PC-9 (cell line): ENCODE data around the gene FSCB. TPM values are rescaled to one million over a fixed set of nuclear protein-coding genes. Genes with fewer than 3 reads are reported as not detected.

Source experiments
- BruUV-seq: library from RNA; stranded (reverse); fragments of 400-500 nt; replicated peaks from 2 replicates; lab custom pipeline; 2021; lab: Mats Ljungman, UMichigan
- CTCF ChIA-PET: fragments of 300-600 bp; sonication (Branson Sonifier 250); formaldehyde crosslinking; loops from one replicate; lab custom pipeline; 2022; ENCODE audit warnings: antibody characterized with exemption; lab: Charles Lee
- POLR2A ChIA-PET: fragments of 300-600 bp; sonication (Branson Sonifier 250); formaldehyde crosslinking; loops from one replicate; lab custom pipeline; 2022; ENCODE audit warnings: antibody characterized with exemption; ENCODE audit not compliant: unreplicated experiment; lab: Charles Lee
- DNase-seq, 2 experiments: peaks; one replicate each; pipeline versions ENCODE4 v3.0.0 to v3.0.0-alpha.2; 2015 to 2022; ENCODE audit warnings: mixed read lengths in 1 of 2
- H2AFZ ChIP-seq: fragments of 200-600 bp; sonication (generic); 2 replicates; pipeline ENCODE4 v1.8.1; 2017; ENCODE audit warnings: antibody characterized with exemption
- H3F3A ChIP-seq: fragments of 200-600 bp; sonication (generic); 2 replicates; pipeline ENCODE4 v1.8.1; 2017; ENCODE audit warnings: antibody characterized with exemption, mild to moderate bottlenecking, low read depth; ENCODE audit not compliant: insufficient read depth
- H3K27ac ChIP-seq: fragments of 200-600 bp; sonication (generic); 2 replicates; pipeline ENCODE4 v1.6.1; 2016; ENCODE audit warnings: mixed run types
- H3K27me3 ChIP-seq: fragments of 200-600 bp; sonication (generic); 2 replicates; pipeline ENCODE4 v1.6.1; 2016; ENCODE audit warnings: low read depth, mixed run types; ENCODE audit not compliant: insufficient read depth
- H3K36me3 ChIP-seq: fragments of 200-600 bp; sonication (generic); 2 replicates; pipeline ENCODE4 v1.6.1; 2016; ENCODE audit warnings: low read depth, mixed run types
- H3K4me1 ChIP-seq: fragments of 200-600 bp; sonication (generic); replicated peaks from 2 replicates; pipeline ENCODE4 v1.6.1; 2016; ENCODE audit warnings: mixed run types; ENCODE audit not compliant: insufficient read depth
- H3K4me2 ChIP-seq: fragments of 200-600 bp; sonication (generic); 2 replicates; pipeline ENCODE4 v1.6.1; 2017; ENCODE audit warnings: mixed run types
- H3K4me3 ChIP-seq: fragments of 200-600 bp; sonication (generic); 2 replicates; pipeline ENCODE4 v1.6.1; 2016; ENCODE audit warnings: mixed run types
- H3K79me2 ChIP-seq: fragments of 200-600 bp; sonication (generic); 2 replicates; pipeline ENCODE4 v1.6.1; 2017; ENCODE audit warnings: low read depth, mixed run types
- H3K9me2 ChIP-seq: fragments of 200-600 bp; sonication (generic); 2 replicates; pipeline ENCODE4 v1.8.1; 2017; ENCODE audit warnings: mild to moderate bottlenecking; ENCODE audit not compliant: insufficient read depth
- H3K9me3 ChIP-seq: fragments of 200-600 bp; sonication (generic); 2 replicates; pipeline ENCODE4 v1.8.1; 2016; ENCODE audit warnings: low read depth; ENCODE audit not compliant: insufficient read depth
- H4K20me1 ChIP-seq: fragments of 200-600 bp; sonication (generic); 2 replicates; pipeline ENCODE4 v1.8.1; 2017; ENCODE audit not compliant: insufficient read depth
- CTCF ChIP-seq: fragments of 200-600 bp; sonication (generic); conservative IDR thresholded peaks from 2 replicates; pipeline ENCODE4 v1.6.1; 2017; ENCODE audit warnings: mixed run types, antibody characterized with exemption, mild to moderate bottlenecking, moderate library complexity
- EZH2 ChIP-seq: fragments of 200-600 bp; sonication (generic); IDR thresholded peaks from 2 replicates; pipeline ENCODE4 v1.8.0; 2017; ENCODE audit warnings: antibody characterized with exemption, low read depth
- intact Hi-C: fragments of 100-400 bp; cut with micrococcal nuclease; formaldehyde crosslinking; loops from one replicate; pipeline ENCODE4 v1.10.0; 2022; ENCODE audit not compliant: unreplicated experiment
- total RNA-seq: library from RNA; stranded (reverse); gene quantifications from 2 replicates; pipeline ENCODE4 v1.2.3, GENCODE V29; 2021

FSCB gene
- total RNA-seq, 1 experiment from 2014 or later = not detected

- Histone ChIP-seq H3K4me2 (no peak overlapping the region), H3K4me3 (no peak overlapping the region), H3K9me3 (no peaks in the 10 kb centered on the region), H3K79me2 (no peaks in the 10 kb centered on the region), H3K27me3 (no peaks in the 10 kb centered on the region), H2AFZ (no peak overlapping the region), H4K20me1 (no peaks in the 10 kb centered on the region), H3K9me2 (no peaks in the 10 kb centered on the region), H3K27ac (no peak overlapping the region), H3K4me1 (no peaks in the 10 kb centered on the region), H3F3A (no peaks in the 10 kb centered on the region), H3K36me3 (no peaks in the 10 kb centered on the region)
- POLR2A ChIA-PET = no interaction called here
- BruUV-seq = no TSS peak
- no peak for DNase-seq
- CTCF ChIA-PET = no interaction called here
- TF ChIP-seq CTCF (no peak), EZH2 (no peak)
- intact Hi-C loops = no loop called here
These were observed 12.9 kb downstream of the FSCB start for GRCh38 chr14:44494137-44494536.

DNA sequence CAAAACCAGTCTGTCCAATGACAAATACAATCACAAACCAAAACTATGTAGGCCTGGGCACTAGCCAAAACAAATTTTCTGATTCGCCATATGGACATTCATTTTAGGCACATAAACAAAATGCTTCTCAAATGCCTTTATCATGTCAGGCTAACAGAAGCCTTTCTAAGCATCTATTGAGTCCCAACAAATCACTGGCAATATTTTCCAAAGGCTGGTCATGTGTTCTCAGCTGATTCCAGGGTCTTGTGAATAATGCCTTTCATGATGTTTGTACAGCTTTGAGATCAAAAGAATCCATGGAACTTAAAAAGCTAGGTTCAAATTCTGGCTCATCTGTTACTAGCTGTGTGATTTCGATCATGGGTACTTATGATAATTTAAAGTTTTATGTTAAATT is 16.1 kb downstream of the FSCB start:
- no peaks in the 10 kb centered on the region for H4K20me1 ChIP-seq
- H3K4me1 ChIP-seq = no peaks in the 10 kb centered on the region
- no peaks in the 10 kb centered on the region for H3K36me3 ChIP-seq
- no peak overlapping the region for H3K4me3 ChIP-seq
- TF ChIP-seq EZH2 (no peak), CTCF (no peak)
- H2AFZ ChIP-seq = no peak overlapping the region
- no peaks in the 10 kb centered on the region for H3K9me3 ChIP-seq
- no peaks in the 10 kb centered on the region for H3K27me3 ChIP-seq
- CTCF ChIA-PET = no interaction called here
- H3K79me2 ChIP-seq = no peaks in the 10 kb centered on the region
- intact Hi-C loops = no loop called here
- no peak overlapping the region for H3K27ac ChIP-seq
- H3F3A ChIP-seq = no peaks in the 10 kb centered on the region
- POLR2A ChIA-PET = no interaction called here
- no peak overlapping the region for H3K4me2 ChIP-seq
- H3K9me2 ChIP-seq = no peaks in the 10 kb centered on the region
- BruUV-seq = no TSS peak
- DNase-seq = no peak

GRCh38 chr14:44477953-44478352 is 29.1 kb downstream of the FSCB start:
- POLR2A ChIA-PET = no interaction called here
- no TSS peak for BruUV-seq
- CTCF ChIA-PET = no interaction called here

More at GRCh38 chr14:44477953-44478352, 29.1 kb downstream of the FSCB start:
- Histone ChIP-seq H3K9me2 (no peaks in the 10 kb centered on the region), H2AFZ (no peak overlapping the region), H3K9me3 (no peaks in the 10 kb centered on the region), H3K4me3 (no peak overlapping the region), H3F3A (no peaks in the 10 kb centered on the region), H3K36me3 (no peaks in the 10 kb centered on the region), H4K20me1 (no peaks in the 10 kb centered on the region), H3K27ac (no peak overlapping the region), H3K4me2 (no peak overlapping the region), H3K4me1 (no peaks in the 10 kb centered on the region), H3K27me3 (no peaks in the 10 kb centered on the region), H3K79me2 (no peaks in the 10 kb centered on the region)
- intact Hi-C loops = no loop called here
- DNase-seq = no peak
- no peak for TF ChIP-seq EZH2
- no peak for TF ChIP-seq CTCF
